Caco-2 (cell line): ENCODE data around the gene HOXB8. TPM values are rescaled to one million over a fixed set of nuclear protein-coding genes. Genes with fewer than 3 reads are reported as not detected.

ENCODE experiments used
- BruUV-seq: library from RNA; stranded (reverse); fragments of 400-500 nt; replicated peaks from 2 replicates; lab custom pipeline; 2021; lab: Mats Ljungman, UMichigan
- CTCF ChIA-PET: fragments of 300-600 bp; sonication (Branson Sonifier 250); formaldehyde crosslinking; loops from one replicate; lab custom pipeline; 2022; ENCODE audit warnings: antibody characterized with exemption; lab: Charles Lee
- POLR2A ChIA-PET: fragments of 300-600 bp; sonication (Branson Sonifier 250); formaldehyde crosslinking; loops from one replicate; lab custom pipeline; 2022; ENCODE audit warnings: antibody characterized with exemption; lab: Charles Lee
- DNase-seq, 2 experiments: peaks; one replicate each; pipeline versions ENCODE4 v3.0.0 to v3.0.0-alpha.2; 2020 to 2022
- H3K27me3 ChIP-seq: replicated peaks from 2 replicates; pipeline ENCODE4 v1.6.0; 2011; ENCODE audit warnings: low read length; ENCODE audit not compliant: control insufficient read depth, insufficient read depth
- H3K36me3 ChIP-seq: 2 replicates; pipeline ENCODE4 v1.5.1; 2011; ENCODE audit warnings: low read length; ENCODE audit not compliant: control insufficient read depth, insufficient read depth
- H3K4me1 ChIP-seq: fragments of 250-450 bp; sonication (Bioruptor Pico); 2 replicates; pipeline ENCODE4 v1.5.1; 2020; ENCODE audit warnings: mild to moderate bottlenecking
- H3K4me3 ChIP-seq: 2 replicates; pipeline ENCODE4 v1.5.1; 2011; ENCODE audit warnings: low read depth, mild to moderate bottlenecking, control low read depth, low read length
- H3K9me3 ChIP-seq: fragments of 250-450 bp; sonication (Bioruptor Pico); 2 replicates; pipeline ENCODE4 v1.5.1; 2020; ENCODE audit warnings: mild to moderate bottlenecking, moderate library complexity
- H3K27ac Mint-ChIP-seq: one replicate; pipeline ENCODE4 v1.8.0; 2022; ENCODE audit warnings: mixed read lengths; ENCODE audit not compliant: unreplicated experiment
- H3K27me3 Mint-ChIP-seq: one replicate; pipeline ENCODE4 v1.8.0; 2022; ENCODE audit warnings: mixed read lengths; ENCODE audit not compliant: insufficient read depth, unreplicated experiment
- H3K36me3 Mint-ChIP-seq: one replicate; pipeline ENCODE4 v1.8.0; 2022; ENCODE audit warnings: mild to moderate bottlenecking, mixed read lengths; ENCODE audit not compliant: insufficient read depth, unreplicated experiment
- H3K4me1 Mint-ChIP-seq: one replicate; pipeline ENCODE4 v1.8.0; 2022; ENCODE audit warnings: low read depth, mixed read lengths; ENCODE audit not compliant: unreplicated experiment
- H3K4me3 Mint-ChIP-seq: one replicate; pipeline ENCODE4 v1.8.0; 2022; ENCODE audit warnings: mild to moderate bottlenecking, moderate library complexity, mixed read lengths; ENCODE audit not compliant: unreplicated experiment
- H3K9me3 Mint-ChIP-seq: one replicate; pipeline ENCODE4 v1.8.0; 2022; ENCODE audit warnings: mixed read lengths; ENCODE audit not compliant: unreplicated experiment
- intact Hi-C: fragments of 100-400 bp; cut with micrococcal nuclease; formaldehyde crosslinking; loops from one replicate; pipeline ENCODE4 v1.10.0; 2022; ENCODE audit not compliant: unreplicated experiment
- total RNA-seq: library from RNA; stranded (reverse); gene quantifications from 2 replicates; pipeline ENCODE4 v1.2.3, GENCODE V29; 2022
- TF ChIP-seq, protein P1 (sequence below), 2 experiments: fragments of 200-600 bp in 1 of 2; IDR thresholded peaks; 1 replicate in 1 of 2; 2 replicates in 1 of 2; pipeline versions ENCODE4 v1.5.1 to v1.8.0; 2011 to 2022; ENCODE audit warnings: antibody characterized with exemption in 1 of 2, control low read depth in 1 of 2, inconsistent platforms in 1 of 2, low read depth in 1 of 2, low read length in 1 of 2, mild to moderate bottlenecking in 1 of 2, moderate library complexity in 1 of 2; ENCODE audit not compliant: insufficient read depth in 1 of 2, severe bottlenecking in 1 of 2, unreplicated experiment in 1 of 2

HOXB8 gene
- total RNA-seq, 1 experiment from 2014 or later, result 1.2 TPM

DNA sequence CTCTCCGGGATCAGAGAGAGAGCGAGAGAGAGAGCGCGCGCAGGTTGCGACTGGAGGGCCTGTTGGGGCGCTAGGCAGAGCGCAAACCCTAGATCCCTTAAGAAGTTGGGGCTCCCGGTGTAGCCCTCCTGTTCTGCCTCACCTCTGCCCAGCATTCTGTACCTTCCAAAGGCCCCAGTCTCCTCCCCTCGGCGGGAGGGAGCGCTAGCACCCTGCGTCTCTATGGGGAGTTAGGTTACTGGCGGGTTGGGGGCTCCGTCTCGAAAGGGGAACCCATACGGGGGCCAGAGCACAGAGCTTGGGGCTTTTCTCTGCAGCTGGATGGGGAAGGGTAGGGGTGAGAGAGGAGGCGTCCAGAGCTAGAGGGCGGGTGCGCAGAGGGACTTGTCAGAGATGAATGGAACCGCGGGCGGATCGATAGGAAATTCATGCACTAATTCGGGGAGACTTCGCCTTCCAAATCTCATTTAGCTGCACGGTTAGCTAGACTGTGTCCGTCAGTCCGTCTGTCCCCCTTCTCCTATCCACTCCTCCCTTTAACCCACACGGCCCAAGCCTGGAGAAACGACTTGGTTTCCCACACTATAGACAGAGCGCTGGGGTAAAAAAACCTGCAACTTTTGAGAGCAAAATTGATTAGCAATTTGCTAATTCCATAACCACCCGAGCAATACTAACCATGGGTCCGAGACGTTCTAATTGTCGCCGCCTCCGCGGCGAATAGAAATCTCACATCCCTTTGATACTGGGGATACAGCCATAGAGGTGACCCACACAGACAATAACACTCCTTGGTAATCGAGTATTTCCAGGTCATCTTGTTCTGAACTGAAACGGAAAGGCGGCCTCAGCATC lies 36.2 kb downstream of the HOXB8 start:
- H3K27ac Mint-ChIP-seq, result peak overlapping the region; percentile 37
- peak overlapping the region; percentile 88 for H3K4me3 Mint-ChIP-seq
- Histone ChIP-seq H3K4me1 (peaks cover 35% of the 10 kb centered on the region), H3K4me3 (peak overlapping the region; percentile 60), H3K9me3 (no peaks in the 10 kb centered on the region), H3K27me3 (peaks cover 2% of the 10 kb centered on the region), H3K36me3 (no peaks in the 10 kb centered on the region)
- TSS peak; percentile 70 for BruUV-seq
- H3K36me3 Mint-ChIP-seq, result peaks cover 4% of the 10 kb centered on the region
- no peak for DNase-seq
- no peaks in the 10 kb centered on the region for H3K9me3 Mint-ChIP-seq
- intact Hi-C loops, result no loop called here
- peaks cover 25% of the 10 kb centered on the region for H3K4me1 Mint-ChIP-seq
- CTCF ChIA-PET, result interaction anchor here (0.6 to 1.6 kb wide), 2 partner anchors 10 to 227 kb away, joined by 3 read pairs; no protein-coding TSS in a partner anchor
- POLR2A ChIA-PET, result interaction anchor here (0.5 kb wide), 1 partner anchor 136 kb away, joined by 3 read pairs; no protein-coding TSS in a partner anchor
- H3K27me3 Mint-ChIP-seq, result peaks cover 13% of the 10 kb centered on the region
- TF ChIP-seq, protein P1, sequence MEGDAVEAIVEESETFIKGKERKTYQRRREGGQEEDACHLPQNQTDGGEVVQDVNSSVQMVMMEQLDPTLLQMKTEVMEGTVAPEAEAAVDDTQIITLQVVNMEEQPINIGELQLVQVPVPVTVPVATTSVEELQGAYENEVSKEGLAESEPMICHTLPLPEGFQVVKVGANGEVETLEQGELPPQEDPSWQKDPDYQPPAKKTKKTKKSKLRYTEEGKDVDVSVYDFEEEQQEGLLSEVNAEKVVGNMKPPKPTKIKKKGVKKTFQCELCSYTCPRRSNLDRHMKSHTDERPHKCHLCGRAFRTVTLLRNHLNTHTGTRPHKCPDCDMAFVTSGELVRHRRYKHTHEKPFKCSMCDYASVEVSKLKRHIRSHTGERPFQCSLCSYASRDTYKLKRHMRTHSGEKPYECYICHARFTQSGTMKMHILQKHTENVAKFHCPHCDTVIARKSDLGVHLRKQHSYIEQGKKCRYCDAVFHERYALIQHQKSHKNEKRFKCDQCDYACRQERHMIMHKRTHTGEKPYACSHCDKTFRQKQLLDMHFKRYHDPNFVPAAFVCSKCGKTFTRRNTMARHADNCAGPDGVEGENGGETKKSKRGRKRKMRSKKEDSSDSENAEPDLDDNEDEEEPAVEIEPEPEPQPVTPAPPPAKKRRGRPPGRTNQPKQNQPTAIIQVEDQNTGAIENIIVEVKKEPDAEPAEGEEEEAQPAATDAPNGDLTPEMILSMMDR (IDR thresholded peaks at IDR 0.05; ENCODE audit: insufficient read depth in 1 of 2, low read depth in 1 of 2, low read length in 1 of 2, severe bottlenecking in 1 of 2, unreplicated experiment in 1 of 2), result peak in 1 of 2 experiments; percentile 25

DNA sequence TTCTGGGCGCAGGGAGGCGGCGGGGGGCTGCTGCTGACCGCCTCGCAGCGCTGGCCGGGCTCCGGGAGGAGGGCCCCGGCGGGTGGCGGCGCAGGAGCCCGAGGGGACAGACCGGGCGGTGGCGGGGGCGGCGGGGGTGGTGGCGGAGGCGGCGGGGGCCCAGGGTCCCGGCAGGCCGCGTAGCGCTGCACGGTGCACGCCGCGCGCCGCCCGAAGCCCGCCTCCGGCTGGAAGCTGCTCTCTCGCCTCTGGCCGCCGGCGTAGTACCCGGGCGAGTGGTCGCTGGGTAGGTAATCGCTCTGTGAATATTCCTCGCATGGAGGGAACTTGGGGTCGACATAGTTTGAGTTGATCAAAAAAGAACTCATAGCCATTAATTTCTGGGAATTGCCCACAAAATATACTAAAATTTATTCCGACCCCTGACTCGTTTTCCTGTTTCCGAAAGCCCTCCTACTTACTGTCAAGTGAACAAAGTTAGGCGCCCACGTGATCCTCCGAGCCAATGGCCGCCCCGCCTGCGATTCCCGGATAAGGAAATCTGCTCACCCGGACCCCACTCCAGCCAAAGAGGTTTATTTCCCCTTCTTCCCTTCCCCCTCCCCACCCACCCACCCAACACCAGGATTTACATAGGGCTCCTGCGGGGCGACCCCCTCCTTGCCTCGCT lies 37.0 kb downstream of the HOXB8 start, which contains the start of gene HOXB4:
Gene HOXB4, minus strand, starts transcription at position 405 of the 670 bp plus-strand sequence. Its CDS starts 31 bp downstream, at position 374.
- TF ChIP-seq, protein P1 (IDR thresholded peaks at IDR 0.05; ENCODE audit: insufficient read depth in 1 of 2, low read depth in 1 of 2, low read length in 1 of 2, severe bottlenecking in 1 of 2, unreplicated experiment in 1 of 2), result no peak
- Histone ChIP-seq H3K4me1 (peaks cover 35% of the 10 kb centered on the region), H3K9me3 (no peaks in the 10 kb centered on the region), H3K27me3 (peaks cover 2% of the 10 kb centered on the region; the same call in 1 of the 2 replicates), H3K36me3 (no peaks in the 10 kb centered on the region), H3K4me3 (peak within 1 kb of the TSS; percentile 60)
- Mint-ChIP-seq H3K27me3 (peaks cover 12% of the 10 kb centered on the region), H3K4me3 (peak within 1 kb of the TSS; percentile 88), H3K4me1 (peaks cover 25% of the 10 kb centered on the region), H3K36me3 (peaks cover 4% of the 10 kb centered on the region), H3K27ac (peak within 1 kb of the TSS; percentile 37), H3K9me3 (no peaks in the 10 kb centered on the region)
- DNase-seq, result peak; percentile 87 to 89
- ChIA-PET CTCF (interaction anchor here (0.6 to 1.0 kb wide), 2 partner anchors 74 to 229 kb away, joined by 3 read pairs; no protein-coding TSS in a partner anchor), POLR2A (interaction anchor here (0.5 to 0.9 kb wide), 2 partner anchors 135 to 530 kb away, joined by 3 read pairs; partner anchors contain the start of gene NFE2L1)
- intact Hi-C loops, result no loop called here
- BruUV-seq, result no TSS peak
